Stimulated activated CD4-positive, alpha-beta T cell treated with anti-CD3 and anti-CD28 coated beads, Interleukin-4, amount 100 ng/mL, for 1 hour (primary cell): ENCODE measurements around the gene LOXHD1.

ENCODE experiments used
- DNase-seq: peaks from one replicate; pipeline ENCODE4 v3.0.0-alpha.2; 2020

LOXHD1 gene

GRCh38 chr18:46574000-46574742 is 82.8 kb downstream of the LOXHD1 start:
- no peak for DNase-seq

DNA sequence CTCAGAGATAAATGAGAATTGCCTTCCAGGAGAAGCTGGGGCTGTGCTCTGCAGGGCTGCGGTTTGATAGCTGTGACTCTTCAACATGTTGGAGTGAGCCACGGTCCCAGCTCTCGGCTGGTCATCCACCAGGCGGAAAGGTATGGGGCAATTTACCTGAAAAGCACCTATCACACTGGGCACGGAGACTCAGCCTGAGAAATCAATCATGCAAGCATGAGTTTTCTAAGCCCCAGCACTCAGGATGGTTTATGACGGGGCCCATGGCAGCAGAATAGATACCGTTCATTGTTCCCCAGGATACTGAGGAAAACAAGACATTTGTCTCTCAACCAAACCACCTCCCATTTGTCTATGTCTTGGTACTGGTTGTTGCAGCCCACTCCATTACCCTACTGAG is 83.9 kb downstream of the LOXHD1 start:
- DNase-seq, result no peak

DNA sequence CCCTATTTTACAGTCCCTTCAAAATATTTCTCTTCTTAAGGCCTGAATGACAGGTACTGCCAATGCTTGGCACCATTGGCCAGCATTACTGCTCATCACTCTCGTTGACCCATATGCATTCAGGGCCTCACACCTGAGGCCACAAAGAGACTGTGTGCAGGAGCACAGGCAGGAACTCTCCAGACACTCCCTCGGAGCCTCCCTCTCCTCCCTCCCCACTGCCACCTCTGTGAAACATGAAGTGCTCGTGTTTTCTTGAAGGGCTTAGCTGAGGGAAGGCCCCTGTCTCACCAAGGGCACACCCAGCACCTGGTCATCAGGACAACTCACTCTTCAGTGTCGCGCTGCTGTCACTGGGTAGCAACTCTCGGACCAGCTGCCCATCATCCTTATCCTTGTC is 85.3 kb downstream of the LOXHD1 start:
- DNase-seq, result no peak

DNA sequence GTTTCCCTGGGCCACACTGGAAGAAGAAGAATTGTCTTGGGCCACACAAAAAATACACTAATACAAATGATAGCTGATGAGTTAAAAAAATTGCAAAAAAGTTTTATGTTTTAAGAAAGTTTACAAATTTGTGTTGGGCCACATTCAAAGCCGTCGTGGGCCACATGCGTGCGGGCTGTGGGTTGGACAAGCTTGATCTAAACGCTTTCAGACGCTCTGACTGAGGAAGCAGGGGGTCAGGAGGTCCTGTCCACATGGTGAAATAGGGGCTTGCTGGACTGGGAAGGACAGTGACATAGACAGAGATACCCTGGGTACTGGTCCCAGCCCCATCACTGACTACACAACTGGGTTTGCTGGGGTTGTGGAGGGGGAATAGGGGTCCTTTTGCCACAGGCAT is 86.4 kb downstream of the LOXHD1 start:
- no peak for DNase-seq

DNA sequence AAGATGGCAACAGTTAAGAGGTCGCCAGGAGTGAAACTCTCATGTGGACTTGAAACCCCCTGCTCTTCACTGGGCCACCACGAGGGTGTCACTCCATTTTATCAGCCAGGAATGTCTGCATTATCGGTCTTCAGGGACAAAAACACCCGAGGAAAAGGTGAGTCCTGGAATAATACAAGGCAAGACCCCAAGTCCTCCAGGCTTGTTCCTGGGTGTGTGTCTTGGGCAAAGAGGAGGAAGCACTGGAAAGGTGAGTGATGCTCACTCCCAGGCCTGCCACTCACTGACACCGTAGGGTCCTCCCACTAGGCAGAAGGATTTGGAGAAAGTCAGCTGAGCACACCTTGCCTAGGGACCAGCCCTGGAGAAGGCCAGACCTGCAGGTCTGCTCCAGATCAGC is 86.9 kb downstream of the LOXHD1 start:
- no peak for DNase-seq

- no peak for DNase-seq
Observed at GRCh38 chr18:46569211-46569610, 87.8 kb downstream of the LOXHD1 start.

GRCh38 chr18:46567196-46567595 is 89.8 kb downstream of the LOXHD1 start:
- no peak for DNase-seq

DNA sequence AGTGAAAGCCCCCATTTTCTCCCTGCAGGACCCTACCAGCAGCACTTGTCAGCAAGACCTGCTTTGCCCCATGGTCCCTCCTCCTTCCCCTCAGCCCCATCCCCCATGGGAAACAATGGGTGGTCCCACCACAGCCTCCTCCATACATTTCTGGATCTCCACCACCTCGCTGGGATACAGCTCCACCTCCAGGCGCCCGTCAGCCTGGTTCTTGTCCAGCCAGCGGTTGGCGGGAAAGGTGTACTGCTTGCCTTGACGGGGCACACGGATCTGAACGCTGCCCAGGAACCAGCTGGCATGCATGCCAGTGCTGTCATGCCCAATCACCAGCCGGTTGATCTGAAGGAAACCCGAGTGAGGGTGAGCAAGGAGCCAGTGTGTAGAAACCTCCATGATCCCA is 90.9 kb downstream of the LOXHD1 start:
- no peak for DNase-seq

GRCh38 chr18:46565256-46565655 is 91.8 kb downstream of the LOXHD1 start:
- DNase-seq, result no peak

DNA sequence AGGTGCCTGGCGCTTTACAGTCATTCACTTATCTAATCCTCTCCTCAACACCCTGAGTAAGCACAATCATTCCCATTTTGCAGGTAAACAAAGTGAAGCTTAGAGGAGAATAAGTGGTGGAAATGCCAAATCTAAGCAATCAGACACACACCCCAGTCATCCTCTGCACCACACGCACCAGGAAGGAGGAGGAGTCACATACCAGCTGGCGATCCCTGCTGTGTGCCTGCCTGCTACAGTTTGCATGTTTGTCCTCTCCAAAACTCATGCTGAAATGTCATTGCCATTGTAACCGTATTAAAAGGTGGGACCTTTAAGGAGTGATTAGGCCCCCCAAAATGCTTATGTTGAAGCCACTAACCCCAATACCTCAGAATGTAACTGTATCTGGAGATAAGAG is 93.7 kb downstream of the LOXHD1 start:
- no peak for DNase-seq

- DNase-seq, result no peak
Observed at GRCh38 chr18:46562674-46563192, 94.3 kb downstream of the LOXHD1 start.

DNA sequence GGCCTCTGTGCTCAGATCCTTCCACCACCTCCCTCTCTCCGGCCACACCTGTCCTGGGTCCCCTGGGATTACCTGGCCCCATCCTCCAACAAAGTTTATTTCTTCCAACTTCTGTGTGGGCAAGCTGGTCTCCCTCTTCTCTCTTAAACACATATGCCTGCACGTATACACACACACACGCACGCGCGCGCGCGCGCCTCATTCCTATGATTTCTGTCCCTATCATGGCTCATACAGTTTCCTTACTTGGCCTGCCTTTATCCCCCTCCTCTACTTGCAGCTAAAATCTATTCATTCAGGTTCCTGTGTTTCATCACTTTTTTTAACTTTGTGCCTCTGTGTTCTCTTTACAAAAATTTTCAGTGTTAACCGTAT is 96.4 kb downstream of the LOXHD1 start:
- no peak for DNase-seq

GRCh38 chr18:46559946-46560670 is 96.9 kb downstream of the LOXHD1 start:
- no peak for DNase-seq

DNA sequence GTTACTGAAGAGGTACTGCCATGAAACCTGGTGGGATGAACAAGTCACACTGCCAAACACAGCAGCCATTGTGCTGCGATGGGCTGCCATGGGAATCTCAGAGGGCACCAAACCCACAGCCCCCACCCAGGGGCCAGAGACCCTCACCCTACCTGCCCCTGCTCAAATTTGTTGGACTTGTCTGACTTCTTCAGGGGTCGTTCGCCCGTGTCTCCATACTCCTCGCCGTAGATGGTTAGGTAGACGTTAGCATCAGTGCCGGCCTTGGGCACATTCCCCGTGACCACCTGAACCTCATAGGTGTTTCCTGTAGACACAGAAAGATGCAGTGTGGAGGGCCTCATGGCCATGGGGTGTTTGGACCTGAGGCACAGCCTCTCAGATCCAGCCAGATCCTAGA is 97.7 kb downstream of the LOXHD1 start:
- DNase-seq, result no peak

DNA sequence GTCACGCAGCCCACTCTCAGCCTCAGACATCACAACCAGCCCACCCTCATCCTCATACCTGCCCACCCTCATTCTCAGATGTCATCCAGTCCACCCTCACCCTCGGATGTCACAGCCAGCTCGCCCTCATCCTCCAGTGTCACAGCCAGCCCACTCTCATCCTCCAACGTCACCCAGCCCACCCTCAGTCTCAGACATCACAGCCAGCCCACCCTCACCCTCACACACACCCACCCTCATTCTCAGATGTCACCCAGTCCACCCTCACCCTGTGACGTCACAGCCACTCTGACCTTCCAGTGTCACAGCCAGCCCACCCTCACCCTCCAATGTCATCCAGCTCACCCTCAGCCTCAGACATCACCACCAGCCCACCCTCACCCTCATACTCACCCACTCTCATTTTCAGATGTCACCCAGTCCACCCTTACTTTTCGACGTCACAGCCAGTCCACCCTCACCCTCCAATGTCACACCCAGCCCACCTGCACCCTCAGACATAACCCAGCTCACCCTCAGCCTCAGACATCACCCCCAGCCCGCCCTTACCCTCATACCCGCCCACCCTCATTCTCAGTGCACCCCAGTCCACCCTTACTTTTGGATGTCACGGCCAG is 100.3 kb downstream of the LOXHD1 start:
- no peak for DNase-seq

GRCh38 chr18:46555724-46556123 is 101.3 kb downstream of the LOXHD1 start:
- DNase-seq, result no peak

DNA sequence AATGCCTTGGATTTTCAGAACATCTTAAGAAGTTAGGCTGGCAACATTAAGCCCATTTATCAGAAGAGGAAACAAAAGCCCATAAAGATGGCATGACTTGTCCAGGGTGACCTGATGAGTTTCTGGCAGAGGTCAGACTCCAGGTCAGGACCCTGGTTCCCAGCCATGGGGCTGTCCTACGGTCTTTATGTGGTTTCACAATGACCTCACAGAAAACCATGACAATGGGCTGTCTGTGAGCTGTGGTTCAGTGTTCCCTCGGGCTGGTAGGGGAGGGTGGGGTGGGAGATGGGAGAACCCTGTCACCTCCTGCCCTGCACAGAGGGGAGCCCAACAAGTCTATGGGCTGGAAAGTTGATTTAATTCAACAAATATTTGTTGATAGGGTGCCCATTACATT is 101.8 kb downstream of the LOXHD1 start:
- no peak for DNase-seq

GRCh38 chr18:46554406-46555080 is 102.5 kb downstream of the LOXHD1 start:
- no peak for DNase-seq

- DNase-seq, result no peak
Observed at GRCh38 chr18:46550609-46551008, 106.4 kb downstream of the LOXHD1 start.

- DNase-seq, result no peak
Observed at GRCh38 chr18:46547520-46547919, 109.5 kb downstream of the LOXHD1 start.

DNA sequence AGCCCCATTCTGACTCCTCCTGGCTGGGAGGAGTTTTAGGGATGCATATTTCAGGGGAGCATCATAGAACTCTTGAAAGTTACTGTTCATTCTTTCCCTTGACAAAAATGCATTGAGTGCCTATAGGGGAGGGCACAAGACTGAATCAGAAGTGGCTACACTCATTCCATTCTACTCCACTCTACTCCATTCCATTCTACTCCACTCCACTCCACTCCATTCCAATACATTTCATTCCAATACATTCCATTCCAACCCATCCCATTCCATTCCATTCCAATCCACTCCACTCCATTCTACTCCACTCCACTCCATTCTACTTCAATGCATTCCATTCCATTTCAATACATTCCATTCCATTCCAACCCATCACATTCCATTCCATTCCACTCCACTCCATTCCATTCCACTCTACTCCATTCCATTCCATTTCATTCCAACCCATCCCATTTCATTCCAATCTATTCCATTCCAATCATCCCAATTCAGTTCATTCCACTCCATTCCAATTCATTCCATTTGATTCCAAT is 110.8 kb downstream of the LOXHD1 start:
- DNase-seq, result no peak

GRCh38 chr18:46542545-46542944 is 114.5 kb downstream of the LOXHD1 start:
- DNase-seq, result no peak

GRCh38 chr18:46541626-46542189 is 115.3 kb downstream of the LOXHD1 start:
- DNase-seq, result no peak
